ENCODE measurements around the gene BEX5.
"Not testable (repeated sequence)": the region's sequence is repeated elsewhere in the genome, so short reads cannot be mapped to it uniquely, and the experiment has no call there.

Gene BEX5

DNA sequence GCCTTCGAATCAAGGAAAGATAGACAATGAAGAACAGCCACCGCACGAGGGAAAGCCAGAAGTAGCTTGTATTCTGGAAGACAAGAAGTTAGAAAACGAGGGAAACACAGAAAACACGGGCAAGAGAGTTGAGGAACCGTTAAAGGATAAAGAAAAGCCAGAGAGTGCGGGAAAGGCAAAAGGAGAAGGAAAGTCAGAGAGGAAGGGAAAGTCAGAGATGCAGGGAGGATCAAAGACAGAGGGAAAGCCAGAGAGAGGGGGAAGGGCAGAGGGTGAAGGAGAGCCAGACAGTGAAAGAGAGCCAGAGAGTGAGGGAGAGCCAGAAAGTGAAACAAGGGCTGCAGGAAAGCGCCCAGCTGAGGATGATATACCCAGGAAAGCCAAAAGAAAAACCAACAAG is 28.9 kb downstream of the BEX5 start:
- TF ChIP-seq, protein P1, sequence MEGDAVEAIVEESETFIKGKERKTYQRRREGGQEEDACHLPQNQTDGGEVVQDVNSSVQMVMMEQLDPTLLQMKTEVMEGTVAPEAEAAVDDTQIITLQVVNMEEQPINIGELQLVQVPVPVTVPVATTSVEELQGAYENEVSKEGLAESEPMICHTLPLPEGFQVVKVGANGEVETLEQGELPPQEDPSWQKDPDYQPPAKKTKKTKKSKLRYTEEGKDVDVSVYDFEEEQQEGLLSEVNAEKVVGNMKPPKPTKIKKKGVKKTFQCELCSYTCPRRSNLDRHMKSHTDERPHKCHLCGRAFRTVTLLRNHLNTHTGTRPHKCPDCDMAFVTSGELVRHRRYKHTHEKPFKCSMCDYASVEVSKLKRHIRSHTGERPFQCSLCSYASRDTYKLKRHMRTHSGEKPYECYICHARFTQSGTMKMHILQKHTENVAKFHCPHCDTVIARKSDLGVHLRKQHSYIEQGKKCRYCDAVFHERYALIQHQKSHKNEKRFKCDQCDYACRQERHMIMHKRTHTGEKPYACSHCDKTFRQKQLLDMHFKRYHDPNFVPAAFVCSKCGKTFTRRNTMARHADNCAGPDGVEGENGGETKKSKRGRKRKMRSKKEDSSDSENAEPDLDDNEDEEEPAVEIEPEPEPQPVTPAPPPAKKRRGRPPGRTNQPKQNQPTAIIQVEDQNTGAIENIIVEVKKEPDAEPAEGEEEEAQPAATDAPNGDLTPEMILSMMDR (IDR thresholded peaks at IDR 0.05): no peak

DNA sequence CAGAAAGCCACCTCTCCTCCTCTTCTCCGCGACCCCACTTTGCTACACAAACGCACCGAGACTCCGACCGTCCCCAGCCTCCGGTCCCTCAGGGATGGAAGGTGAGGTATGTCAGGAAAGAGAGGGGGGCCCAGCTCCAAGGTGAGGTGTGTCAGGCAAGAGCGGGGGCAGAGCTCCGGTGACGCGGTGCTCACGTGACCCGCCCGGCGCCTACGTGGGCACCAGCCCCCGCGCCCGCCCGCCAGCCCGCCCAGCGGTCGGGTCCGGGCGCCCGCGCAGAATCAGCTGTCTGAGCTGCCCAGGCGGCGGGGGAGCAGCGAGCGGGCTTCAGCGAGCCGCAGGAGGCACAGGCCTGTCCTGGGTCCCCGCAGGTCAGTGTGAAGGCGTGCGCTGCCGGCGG is 30.3 kb downstream of the BEX5 start, which contains the start of gene TCEAL2:
TCEAL2 (plus strand) TSS at position 244 of the 400 bp plus-strand sequence. CDS start 1,152 bp downstream, outside the sequence.
- TF ChIP-seq, protein P1 (IDR thresholded peaks at IDR 0.05): not testable (repeated sequence)

DNA sequence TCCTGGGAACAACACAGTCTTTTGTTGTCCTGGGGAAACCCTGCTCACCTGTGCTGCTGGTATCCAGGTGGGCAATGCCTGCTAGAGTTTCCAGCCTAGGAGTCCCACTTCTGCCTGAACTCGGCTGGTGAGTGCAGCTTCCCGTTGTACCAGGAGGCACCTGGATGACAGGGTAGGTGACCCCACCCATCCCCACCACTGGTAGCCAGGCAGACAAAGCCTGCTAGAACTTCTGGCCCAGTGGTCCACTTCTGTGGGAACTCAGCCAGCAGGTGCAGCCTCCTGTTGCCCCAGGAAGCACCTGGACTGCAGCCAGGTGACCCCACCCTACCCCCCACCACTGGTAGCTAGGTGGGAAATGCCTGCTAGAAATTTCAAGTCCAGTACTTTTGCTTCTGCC is 40.0 kb downstream of the BEX5 start:
- TF ChIP-seq, protein P1 (IDR thresholded peaks at IDR 0.05): no peak

DNA sequence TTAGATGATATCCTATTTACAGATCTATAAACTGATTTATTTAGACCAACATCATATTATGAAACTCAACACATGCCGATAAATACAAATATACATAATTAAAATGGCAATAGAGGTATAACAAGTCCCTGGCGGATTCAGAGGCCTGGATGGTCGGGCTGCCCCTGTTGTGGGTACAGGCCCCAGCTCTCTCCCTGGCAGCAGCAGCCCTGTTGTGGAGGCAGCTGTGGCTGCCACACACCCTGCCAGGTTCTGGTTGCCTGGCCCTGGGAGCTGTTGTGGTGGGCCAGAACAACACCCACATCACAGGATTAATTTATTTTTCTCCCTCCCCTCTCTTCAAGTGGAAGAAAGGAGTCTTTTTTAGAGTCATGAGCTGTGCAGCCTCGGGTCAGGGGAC is 42.4 kb downstream of the BEX5 start:
- TF ChIP-seq, protein P1 (IDR thresholded peaks at IDR 0.05): no peak

All from LNCAP (cell line).